Measurements from ENCODE around the gene PIEZO2.
"Not testable (repeated sequence)": the region's sequence is repeated elsewhere in the genome, so short reads cannot be mapped to it uniquely, and the experiment has no call there.

PIEZO2 gene

DNA sequence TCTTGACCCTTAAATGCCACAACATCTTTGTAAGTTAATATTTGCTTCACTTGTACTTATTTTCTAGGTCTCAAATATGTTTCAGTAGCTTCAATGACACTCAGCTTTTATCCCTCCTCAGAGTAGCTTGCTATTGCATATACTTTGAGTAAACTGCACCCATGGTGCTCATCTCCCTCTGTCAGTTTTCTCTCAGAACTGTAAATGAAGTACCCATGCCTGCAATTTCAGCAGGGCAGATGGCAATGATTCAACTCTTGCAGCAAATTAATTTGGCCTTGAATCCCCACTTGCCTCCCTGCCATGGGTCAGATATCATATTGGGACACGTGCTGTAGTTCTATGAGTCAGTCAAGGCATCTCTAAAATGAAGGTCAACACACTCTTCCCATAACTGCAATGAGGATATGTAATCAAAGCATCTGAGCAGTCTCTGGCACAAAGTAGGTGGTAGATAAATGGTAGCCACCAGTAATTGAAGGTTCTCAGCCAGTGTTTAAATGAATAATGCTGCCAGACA lies 225.8 kb downstream of the PIEZO2 start:
- in situ Hi-C loops (cut with MboI; ENCODE audit: low pct_unique_long_range_greater_than_20kb, low sequenced_read_pairs) = no loop called here
- no peak for DNase-seq

DNA sequence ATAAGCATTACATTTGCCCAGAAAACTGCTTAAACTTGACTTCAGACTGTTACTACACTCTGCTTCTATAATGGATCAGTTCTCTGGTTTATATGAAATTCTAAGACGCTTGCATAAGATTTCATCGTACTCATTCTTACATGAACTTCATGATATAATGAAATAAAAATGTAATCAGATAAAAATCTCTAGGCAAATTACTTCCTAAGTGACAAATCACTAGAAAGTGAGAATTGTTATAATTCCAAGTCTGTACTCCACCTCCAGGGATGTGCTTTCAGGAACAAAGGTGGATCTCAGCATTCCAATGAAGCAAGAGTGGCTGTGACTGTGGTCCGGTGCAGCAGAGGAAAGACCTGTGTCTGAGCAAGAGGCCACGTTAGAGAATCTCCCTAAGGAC lies 226.2 kb downstream of the PIEZO2 start:
- DNase-seq = no peak
- in situ Hi-C loops (cut with MboI; ENCODE audit: low pct_unique_long_range_greater_than_20kb, low sequenced_read_pairs) = no loop called here

DNA sequence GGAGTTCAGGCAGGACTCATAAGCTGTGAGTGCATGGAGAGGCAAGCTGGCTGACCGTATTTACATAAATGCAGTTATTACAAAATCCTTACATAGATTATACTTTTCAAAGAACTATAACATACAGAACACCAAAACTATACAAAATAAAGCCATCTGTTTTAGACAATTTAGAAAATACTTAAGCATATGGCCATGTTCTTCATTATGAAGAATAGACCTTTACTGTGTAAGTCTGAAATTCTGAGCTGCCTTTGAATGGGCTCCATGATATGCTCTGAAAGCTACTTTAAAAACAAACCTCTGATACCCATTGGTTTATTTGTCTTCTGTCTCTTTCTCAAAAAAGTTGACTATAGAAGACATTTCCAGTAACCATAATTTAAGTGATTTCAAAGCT lies 226.7 kb downstream of the PIEZO2 start:
- in situ Hi-C loops (cut with MboI; ENCODE audit: low pct_unique_long_range_greater_than_20kb, low sequenced_read_pairs); DNase-seq: not testable (repeated sequence)

DNA sequence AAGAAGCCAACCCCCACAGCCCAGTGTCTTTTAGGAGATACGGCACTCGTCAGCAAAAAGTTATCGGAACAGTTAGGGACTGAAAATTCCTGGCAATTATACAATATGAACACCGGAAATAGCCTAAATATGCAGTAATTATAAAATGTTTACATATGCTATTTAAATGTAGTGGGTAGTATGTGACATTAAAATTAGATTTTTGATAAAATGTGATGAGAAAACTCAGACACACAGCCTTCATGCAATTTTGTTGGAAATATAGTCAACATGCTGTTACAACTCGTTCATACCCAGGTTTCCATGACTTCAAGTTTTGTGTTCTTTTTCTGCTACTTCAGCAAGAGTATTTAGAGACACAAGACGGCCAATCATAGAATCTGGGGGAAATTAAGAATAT lies 229.1 kb downstream of the PIEZO2 start:
- in situ Hi-C loops (cut with MboI; ENCODE audit: low pct_unique_long_range_greater_than_20kb, low sequenced_read_pairs); DNase-seq: not testable (repeated sequence)

DNA sequence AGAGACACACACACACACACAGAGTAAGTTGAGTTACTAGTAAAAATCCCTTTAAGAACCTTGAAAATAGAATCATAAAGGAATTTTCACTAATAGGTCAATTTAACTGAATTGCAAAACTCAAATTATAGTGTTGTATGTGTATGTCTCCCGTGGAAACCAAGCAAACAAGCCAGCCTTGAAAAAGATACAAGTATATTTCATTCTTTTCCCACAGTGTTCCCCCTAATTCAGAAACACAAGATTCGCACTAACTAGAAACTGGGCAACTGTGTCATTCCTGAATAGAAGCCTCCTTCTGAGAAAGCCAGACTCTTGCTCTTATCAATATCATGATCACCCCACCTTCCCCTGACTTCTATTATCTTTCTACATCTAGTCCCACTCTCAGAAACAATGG lies 229.5 kb downstream of the PIEZO2 start:
- DNase-seq = no peak
- in situ Hi-C loops (cut with MboI; ENCODE audit: low pct_unique_long_range_greater_than_20kb, low sequenced_read_pairs) = no loop called here

DNA sequence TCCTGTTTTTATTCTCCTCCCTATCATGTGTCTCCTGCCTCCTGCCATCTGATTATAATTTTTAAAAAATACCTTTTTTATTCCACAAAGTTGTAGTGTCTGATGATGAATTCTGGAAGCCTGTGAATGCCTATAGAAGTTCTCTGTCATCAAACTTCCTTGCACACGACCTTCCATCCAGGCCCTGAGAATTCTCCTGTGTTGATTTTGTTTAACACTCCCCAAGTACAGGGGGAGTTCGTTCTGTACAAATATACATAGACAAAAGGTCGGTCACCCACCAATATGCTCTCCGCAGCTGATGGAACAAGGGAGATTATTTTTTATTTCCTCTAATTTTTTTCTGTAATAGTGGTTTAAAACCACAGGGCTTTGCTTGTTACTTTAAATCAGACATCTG lies 232.5 kb downstream of the PIEZO2 start:
- no peak for DNase-seq
- in situ Hi-C loops (cut with MboI; ENCODE audit: low pct_unique_long_range_greater_than_20kb, low sequenced_read_pairs) = no loop called here

DNA sequence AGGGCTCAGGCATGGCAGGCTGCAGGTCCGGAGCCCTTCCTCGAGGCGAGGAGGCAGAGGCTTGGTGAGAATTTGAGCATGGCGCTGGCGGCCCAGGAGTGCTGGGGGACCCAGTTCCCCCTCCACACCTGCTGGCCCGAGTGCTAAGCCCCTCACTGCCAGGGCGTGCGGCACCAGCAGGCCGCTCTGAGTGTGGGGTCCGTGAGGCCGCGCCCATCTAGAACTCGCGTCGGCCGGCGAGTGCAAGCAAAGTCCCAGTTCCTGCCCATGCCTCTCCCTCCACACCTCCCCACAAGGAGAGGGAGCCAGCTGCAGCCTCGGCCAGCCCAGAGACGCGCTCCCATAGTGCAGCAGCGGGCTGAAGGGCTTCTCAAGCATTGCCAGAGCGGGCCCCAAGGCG lies 233.0 kb downstream of the PIEZO2 start:
- in situ Hi-C loops (cut with MboI; ENCODE audit: low pct_unique_long_range_greater_than_20kb, low sequenced_read_pairs) = no loop called here
- DNase-seq = no peak

DNA sequence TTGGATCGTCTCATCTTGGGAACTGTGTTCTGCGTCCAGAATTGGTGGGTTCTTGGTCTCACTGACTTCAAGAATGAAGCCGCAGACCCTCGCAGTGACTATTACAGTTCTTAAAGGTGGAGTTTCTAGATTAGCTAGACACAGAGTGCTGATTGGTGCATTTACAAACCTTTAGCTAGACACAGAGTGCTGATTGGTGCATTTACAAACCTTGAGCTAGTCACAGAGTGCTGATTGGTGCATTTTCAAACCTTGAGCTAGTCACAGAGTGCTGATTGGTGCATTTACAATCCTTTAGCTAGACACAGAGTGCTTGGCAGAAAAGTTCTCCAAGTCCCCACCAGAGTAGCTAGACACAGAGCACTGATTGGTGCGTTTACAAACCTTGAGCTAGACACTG lies 233.6 kb downstream of the PIEZO2 start:
- DNase-seq; in situ Hi-C loops (cut with MboI; ENCODE audit: low pct_unique_long_range_greater_than_20kb, low sequenced_read_pairs): not testable (repeated sequence)

DNA sequence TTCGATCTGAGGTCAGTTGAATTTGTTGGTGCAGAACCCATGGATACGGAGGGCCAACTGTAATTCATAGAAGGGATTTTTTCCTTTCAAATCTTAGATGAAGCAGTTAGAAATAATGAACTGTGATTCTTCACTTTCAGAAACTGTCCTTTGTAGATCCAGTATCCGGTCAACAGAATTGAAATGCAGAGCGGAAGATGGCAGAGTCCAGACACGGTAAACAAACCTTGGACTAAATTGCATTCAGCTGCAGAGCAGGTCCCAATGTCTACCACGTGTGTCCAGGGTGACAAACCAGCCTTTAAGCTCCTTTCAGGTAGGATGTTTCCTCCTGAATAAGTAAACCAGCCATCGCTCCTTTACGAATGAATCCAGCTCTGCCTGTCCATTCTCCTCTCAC lies 234.8 kb downstream of the PIEZO2 start:
- in situ Hi-C loops (cut with MboI; ENCODE audit: low pct_unique_long_range_greater_than_20kb, low sequenced_read_pairs); DNase-seq: not testable (repeated sequence)

DNA sequence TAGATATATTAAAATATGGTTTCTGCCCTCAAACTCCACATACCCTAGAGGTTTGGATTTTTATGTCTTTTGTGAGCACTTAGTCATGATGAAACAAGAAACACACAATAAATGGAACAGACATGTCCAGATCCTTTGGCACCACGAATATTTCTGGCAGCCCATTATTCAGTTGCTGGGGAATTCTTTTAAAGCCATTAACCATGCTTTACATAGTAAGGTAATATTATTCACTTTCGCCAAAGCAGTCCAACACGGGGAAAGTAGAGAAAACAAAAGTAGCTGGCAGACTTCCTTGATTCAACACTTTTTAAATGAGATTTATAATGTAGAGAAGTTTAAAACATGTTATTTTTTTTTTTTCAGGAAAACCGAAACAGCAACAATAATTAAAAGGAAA lies 235.4 kb downstream of the PIEZO2 start:
- DNase-seq = no peak
- in situ Hi-C loops (cut with MboI; ENCODE audit: low pct_unique_long_range_greater_than_20kb, low sequenced_read_pairs) = no loop called here

DNA sequence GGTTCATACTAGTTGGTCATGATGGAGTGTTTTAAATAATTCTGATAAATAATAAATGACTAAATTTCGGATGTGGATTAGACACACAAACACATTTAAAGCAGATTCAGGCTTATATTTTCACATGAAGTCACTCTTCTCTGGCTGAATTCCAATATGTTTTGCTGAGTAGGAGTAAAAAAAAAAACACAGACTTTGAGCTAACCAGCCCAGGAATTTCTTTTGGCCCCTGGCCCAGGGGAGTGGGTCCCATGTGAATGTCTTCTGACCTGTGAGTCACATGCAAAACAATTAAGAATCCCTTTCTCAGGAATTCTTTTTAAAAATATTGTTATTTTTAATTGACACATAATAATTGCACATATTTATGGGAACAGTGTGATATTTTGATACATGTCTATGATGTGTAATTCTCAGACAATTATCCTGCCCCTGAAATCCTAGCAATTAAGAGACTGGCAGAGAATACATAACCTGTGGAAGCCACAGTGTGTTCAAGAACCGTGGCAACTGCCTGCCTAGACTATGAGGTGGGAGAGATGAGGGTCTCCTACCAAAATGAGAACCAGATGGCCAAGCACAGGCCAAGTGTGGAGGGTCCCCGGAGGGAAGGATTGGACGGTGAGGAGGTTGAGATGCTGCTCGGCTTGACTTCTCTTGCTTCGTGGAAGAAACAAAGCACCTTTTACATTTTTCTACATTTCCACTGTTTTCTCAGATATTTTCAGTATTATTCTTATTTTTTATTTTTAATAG lies 236.4 kb downstream of the PIEZO2 start:
- DNase-seq = no peak
- in situ Hi-C loops (cut with MboI; ENCODE audit: low pct_unique_long_range_greater_than_20kb, low sequenced_read_pairs) = no loop called here

DNA sequence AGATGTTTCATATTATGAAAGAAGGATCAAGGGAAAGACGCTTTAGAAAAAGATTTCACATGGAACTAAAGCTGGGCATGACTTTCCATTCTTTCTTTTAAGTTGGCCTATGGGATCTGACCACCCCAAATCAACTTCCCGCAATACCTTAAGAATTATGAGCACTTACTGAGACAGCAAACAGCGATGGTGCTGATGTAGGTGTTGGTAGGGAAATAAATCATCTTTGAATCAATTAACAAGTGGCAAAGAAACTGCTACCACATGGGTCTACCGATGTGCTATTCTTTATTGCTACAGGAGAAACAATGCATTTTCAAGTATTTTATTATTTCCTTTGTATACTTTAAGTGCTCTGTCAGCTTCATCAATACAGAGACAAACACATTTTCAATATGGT lies 239.6 kb downstream of the PIEZO2 start:
- in situ Hi-C loops (cut with MboI; ENCODE audit: low pct_unique_long_range_greater_than_20kb, low sequenced_read_pairs) = no loop called here
- no peak for DNase-seq

DNA sequence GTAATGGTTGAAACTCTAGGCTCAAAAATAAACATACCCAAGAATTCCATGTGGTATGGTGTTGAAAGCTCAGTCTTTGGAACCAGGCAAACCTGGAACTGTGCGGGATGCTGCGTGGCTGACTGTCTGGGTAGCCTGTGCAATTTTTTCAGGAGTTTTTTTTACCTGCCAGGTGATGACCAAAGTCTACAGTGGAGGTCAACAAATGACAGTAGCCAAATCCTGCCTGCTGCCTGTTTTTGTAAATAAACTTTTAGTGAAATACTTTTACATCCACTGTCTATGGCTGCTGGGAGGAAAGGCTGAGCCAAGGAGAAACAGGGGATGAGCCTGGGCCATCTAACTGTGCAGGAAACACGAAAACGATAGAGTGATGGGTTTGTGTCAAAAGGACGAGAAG lies 240.6 kb downstream of the PIEZO2 start:
- in situ Hi-C loops (cut with MboI; ENCODE audit: low pct_unique_long_range_greater_than_20kb, low sequenced_read_pairs) = no loop called here

DNA sequence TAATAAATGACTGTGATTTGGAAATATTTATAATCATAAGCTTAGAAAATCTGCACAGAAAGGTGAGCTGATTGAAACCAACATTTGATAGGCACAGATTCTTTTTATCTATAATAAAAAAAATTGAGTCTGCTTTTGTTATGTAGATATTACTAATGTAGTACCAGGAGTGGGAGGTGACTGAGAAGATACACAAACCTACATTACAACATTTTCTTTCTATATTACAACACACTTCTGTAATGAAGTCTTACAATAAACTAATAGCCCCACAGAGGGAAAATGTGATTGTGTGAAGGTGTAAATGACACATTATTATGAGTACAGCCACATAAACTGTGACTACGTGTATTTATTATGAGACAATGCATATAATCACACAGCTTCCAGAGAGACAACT lies 241.6 kb downstream of the PIEZO2 start:
- in situ Hi-C loops (cut with MboI; ENCODE audit: low pct_unique_long_range_greater_than_20kb, low sequenced_read_pairs) = no loop called here
- no peak for DNase-seq

More for the DNA sequence above, 240.6 kb downstream of the PIEZO2 start:
- no peak for DNase-seq

DNA sequence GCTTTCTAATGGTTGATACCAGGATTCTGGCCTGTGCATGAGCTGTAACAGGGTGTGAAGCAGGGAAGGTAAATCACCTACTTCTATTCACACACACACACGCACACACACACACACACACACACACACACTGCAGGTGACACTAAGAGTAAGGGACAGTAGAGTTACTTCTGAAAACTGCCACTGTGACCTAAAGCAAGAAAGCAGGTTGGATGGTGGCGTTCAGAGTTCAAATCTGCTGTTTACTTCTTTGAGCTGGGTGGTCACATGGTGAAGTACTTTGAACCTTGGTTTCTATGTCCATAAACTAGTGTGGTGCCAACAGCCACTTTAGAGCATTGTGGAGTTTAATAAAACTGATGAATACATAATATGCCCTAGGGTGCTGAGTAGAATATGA lies 248.0 kb downstream of the PIEZO2 start:
- in situ Hi-C loops (cut with MboI; ENCODE audit: low pct_unique_long_range_greater_than_20kb, low sequenced_read_pairs) = no loop called here
- DNase-seq = no peak

DNA sequence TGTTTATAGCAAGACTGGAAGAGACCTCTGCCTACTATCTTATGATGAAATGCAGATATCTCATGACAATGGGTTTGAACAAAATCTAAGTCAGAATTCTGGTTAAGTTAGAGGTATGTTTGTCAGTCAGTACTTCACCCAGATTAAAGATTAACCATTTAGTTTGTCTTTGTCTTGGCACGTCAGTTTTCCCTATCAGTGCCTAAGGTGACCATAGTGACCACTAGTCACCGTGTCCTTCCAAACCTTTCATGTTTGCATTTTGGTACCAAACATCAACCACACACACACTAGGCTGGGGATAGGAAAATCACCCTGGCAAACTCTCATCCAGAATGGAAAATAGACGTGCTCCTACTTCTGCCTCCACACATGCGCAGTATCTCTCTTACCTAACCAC lies 248.9 kb downstream of the PIEZO2 start:
- DNase-seq = no peak
- in situ Hi-C loops (cut with MboI; ENCODE audit: low pct_unique_long_range_greater_than_20kb, low sequenced_read_pairs) = no loop called here

DNA sequence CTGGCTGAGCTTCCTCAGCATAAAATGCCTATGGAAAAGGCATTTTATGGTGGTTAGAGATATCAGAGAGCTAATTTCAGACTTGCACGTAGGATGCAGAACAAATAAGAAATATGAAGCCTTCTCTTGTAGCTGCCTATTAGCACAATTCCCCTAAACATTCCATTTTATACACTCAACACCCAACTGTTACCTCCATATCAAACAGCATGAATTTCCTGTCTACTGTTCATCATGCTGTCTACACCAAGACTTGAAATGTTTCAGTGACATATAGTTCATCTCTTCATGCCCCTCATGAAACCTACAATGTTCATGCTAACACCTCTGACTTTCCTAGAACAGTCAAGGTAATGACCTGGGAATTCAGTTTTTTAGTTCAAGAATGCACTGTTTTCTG lies 249.9 kb downstream of the PIEZO2 start:
- DNase-seq = no peak
- in situ Hi-C loops (cut with MboI; ENCODE audit: low pct_unique_long_range_greater_than_20kb, low sequenced_read_pairs) = no loop called here

DNA sequence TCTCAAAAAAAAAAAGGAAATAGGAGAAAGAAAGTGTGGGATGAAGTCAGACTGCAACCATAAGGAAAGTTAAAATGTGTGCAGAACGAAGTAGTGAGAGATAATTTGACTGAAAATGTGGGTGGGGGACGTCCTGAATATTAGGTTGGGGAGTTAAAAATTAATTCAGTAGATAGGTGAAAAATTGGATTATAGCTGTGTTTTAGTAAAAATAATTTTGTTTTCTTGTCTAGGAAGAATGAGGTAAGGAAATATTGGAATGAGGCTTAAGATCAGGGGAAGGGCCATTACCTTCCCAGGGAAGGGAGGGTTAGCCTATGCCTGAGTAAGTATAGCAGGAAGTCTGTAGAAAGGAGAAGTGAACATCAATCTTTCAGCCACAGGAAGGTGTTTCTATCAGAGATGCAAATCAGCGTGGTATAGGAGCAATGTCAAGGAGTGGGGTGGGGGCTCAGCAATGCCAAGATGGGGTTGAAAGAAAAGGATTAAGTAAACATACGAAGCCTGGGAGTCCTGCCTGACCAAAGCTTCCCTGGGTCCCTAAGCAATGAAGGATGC lies 250.9 kb downstream of the PIEZO2 start:
- no peak for DNase-seq
- in situ Hi-C loops (cut with MboI; ENCODE audit: low pct_unique_long_range_greater_than_20kb, low sequenced_read_pairs) = no loop called here

DNA sequence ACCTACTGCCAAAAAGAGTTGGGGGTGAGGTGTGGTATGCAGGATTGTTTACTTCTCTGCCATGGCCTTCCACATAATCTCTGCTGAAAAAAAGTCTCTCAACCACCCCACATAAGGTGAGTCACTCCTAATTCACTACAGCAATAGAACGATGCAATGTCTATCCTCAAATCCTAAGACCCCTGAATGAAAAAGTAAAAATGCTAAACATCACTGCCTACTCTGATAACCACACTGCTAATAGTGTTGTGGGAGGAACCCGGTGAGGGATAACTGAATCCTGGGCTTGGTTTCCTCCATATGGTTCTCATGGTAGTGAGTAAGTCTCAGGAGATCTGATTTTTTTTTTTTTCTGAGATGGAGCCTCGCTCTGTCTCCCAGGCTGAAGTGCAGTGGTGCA lies 252.5 kb downstream of the PIEZO2 start:
- DNase-seq = no peak
- in situ Hi-C loops (cut with MboI; ENCODE audit: low pct_unique_long_range_greater_than_20kb, low sequenced_read_pairs) = no loop called here

DNA sequence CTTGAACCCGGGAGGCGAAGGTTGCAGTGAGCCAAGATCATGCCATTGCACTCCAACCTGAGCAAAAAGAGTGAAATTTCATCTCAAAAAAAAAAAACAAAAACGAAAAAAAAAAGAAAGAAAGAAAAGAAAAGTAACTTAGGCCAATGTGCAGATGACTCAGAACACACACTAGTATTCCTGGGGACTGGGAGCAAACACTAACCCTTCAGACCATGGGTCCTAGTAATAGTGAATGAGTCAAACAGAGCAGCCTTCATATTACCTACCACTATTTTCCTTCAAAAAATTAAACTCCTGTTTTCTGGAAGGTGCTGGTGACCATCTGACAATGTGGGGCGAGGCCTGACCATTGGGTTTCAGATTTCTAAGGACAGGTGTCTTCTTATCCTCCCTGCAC lies 253.4 kb downstream of the PIEZO2 start:
- in situ Hi-C loops (cut with MboI; ENCODE audit: low pct_unique_long_range_greater_than_20kb, low sequenced_read_pairs) = no loop called here

DNA sequence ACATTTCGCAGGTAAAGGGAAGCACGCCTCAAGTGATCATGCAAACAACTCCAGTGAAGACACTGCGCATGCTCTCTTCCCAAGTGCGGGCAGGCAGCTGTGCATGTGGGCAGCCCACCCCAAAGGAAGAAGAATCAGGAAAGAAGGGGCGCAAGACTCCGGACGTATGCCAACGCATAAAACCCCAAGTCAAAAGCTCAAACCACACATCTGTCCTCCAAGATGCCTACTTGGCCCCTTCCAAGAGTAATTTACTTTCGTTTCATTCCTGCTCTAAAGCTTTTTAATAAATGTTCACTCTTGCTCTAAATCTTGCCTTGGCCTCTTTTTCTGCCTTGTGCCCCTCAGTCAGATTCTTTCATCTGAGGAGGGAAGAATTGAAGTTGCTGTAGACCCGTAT lies 254.9 kb downstream of the PIEZO2 start:
- no peak for DNase-seq
- in situ Hi-C loops (cut with MboI; ENCODE audit: low pct_unique_long_range_greater_than_20kb, low sequenced_read_pairs) = no loop called here

More for the DNA sequence above, 253.4 kb downstream of the PIEZO2 start:
- no peak for DNase-seq

Measured in KBM-7 (cell line).